GM18867 (cell line): ENCODE measurements around the gene NDEL1.

ENCODE experiments used
- ATAC-seq: cut with Tn5 transposase; IDR thresholded peaks from one replicate; pipeline ENCODE4 v1.9.1; 2021; ENCODE audit warnings: mild to moderate bottlenecking, moderate library complexity; ENCODE audit not compliant: unreplicated experiment

NDEL1 gene

DNA sequence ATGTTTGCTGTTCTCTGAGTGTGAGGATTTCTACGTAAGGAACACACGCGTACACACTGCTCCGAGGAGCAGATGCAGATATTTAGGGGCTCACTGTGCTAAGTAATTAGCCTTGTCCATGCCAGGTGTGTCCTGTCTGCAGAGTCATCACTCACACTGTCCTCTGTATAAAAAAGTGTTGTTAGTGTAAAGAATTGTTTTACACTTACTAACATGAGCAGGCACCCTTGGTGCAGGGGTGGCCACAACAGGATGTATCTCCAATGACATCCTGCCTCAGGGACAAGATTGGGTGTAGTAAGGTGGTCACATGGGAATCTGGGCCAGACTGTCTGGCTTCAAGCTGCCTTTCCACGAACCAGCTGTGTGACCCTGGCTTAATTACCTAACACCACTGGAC, 63.9 kb downstream of the NDEL1 start:
- no peak for ATAC-seq

DNA sequence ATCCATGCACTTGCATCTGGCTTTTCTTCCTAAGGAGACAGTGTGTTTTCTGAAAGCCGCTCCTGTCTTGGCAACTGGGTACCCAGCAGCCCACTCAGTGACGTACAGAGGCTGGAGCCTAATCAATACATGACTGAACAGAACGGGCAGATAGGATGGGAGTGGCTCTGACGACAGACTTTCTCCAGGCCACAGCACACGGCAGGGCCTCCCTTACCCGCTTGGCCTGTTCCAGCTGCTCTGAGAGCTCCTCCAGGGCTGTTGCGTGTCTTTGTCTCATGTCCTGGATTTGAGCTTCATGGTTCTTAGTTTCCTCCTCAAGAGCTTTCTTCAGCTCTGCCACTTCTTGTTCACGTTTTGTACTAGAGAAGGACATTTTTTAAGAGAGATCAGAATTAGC, 64.9 kb downstream of the NDEL1 start:
- ATAC-seq = no peak

DNA sequence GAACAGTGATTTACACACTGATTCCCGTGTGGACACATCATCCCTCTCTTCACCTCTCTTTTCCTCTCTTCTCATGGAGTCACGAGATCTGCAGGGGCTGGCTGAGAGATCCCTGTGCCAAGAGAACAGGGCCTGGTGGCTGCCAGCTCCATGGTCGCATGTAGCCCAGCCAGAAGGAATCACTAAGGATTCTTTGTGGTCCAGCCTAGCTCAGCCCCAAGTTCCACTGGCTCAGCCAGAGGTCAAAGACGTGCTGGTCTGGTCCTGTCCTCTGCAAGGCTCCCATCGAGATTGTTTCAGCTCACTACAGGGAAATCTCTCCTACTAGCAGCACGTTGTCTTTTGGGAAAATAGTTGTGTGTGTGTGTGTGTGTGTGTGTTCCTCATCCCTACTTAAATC, 66.4 kb downstream of the NDEL1 start:
- no peak for ATAC-seq

DNA sequence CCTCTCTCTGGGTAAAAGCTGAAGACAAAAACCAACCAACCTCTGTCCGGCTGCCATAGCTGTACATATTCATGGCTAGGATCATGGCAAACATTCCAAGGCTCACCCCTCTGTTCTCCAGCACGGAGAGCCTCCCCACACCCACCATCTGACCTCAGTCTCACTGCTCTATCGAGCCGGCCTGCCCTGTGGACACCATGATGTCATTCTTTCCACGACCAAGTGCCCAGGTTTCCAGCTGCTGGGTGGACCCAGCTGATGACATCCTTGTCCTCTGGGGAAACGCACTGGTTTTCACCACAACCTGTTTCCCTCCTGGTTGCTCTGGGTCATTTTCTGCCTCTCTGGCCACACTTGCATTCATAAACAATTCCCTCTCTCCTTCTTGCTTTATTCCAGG, 67.7 kb downstream of the NDEL1 start:
- ATAC-seq = no peak

DNA sequence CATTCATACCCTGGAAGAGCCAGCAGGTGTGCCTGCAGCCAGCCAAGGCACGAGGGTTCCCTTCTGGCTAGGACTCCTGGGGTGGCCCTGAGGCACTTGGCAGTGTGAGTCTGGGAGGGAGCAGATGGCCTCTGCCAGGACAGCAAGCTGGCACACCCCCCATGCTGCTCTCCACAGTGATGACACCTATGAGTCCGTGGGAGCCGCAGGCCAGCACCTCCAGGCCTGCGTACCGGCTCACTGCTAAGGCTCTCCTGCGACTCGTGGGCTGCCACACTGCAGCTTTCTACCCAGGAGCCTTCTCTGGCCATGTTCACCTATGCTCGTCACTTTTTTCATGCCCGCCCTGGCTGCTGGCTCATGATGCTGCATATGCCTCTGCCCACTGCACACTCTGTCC, 68.1 kb downstream of the NDEL1 start:
- ATAC-seq = no peak

DNA sequence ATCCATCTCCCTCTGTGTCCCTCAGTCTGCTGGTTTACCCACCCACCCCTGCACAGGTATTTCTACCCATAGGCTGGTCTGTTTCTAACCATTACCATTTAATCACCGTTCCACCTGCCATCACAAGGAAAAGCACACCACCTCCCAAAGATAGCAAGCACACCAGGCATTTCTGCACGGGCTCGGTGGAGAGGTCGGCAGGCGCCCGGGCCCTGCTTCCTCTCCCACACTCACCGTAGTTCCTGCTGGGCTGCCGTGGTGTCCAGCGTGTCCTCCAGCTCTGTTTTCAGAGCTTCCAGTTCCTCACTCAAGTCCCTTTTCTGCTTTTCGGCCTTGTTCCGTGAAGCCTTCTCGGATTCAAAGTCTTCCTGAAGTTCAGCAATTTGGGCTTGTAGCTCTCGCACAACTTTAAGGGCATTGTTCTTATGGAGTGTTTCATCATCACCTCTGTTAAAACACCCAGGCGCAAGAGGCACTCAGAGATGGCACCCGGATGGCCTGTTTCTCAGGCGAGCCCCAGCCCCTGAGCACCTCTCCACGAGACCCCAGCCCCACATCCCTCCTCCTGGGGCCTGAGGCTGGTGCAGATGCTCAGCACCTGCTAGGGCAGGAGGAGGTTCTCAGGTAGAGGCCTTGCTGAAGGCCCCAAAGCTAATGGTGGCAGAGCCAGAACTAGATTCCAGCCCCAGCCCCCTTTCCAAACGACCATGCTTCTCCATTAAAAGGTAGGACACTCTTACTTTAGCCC, 69.0 kb downstream of the NDEL1 start:
- ATAC-seq = no peak

DNA sequence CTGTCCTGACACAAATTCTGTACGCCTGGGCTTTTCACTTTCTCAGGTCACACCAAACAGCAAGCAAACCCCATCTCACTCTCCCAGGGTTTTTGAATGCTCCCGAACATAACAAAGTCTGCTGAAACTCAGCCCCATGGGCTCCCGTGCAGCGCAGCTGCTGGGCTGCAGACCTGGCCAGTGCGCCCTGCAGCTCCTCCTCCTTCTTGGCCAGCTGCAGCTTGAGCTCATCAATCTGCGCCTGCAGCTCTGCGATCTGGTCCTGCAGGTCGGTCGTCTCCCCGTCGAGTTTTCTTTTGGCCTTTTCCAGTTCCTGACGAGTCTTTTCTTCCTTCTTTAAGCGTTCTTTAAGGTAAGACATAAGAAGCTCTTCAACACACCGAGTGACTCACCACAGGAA, 70.5 kb downstream of the NDEL1 start:
- ATAC-seq = no peak

DNA sequence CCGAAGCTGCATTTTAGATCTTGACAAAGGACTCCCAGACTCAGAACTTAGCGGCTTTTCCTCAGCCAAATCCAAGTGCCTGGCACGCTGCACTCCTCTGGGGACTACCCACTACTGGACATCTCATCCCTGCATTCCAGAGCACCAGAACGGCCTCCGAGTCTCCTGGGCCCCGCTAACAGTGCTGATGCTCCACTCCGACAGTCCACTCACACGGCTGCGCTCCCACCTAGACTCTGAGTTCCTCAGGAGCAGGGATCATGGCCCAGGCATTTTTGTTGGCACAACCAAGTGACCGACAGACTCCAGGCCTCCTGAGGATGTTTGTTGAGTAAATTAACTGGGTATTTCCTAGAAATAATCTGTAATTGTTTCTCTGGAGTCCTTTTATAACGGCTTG, 79.1 kb downstream of the NDEL1 start:
- ATAC-seq = no peak
